Dendritic cell treated with granulocyte-macrophage colony-stimulating factor and Interleukin-4, amounts not matched to agents 40 ng/mL and 50 ng/mL, for 4 days (primary cell): ENCODE results near the gene MAFG.
A peak's percentile ranks its signal among the peaks of the same experiment; 100 is the strongest.

ENCODE experiments used
- H3K27ac Mint-ChIP-seq: one replicate; pipeline ENCODE4 v1.8.0; 2022; ENCODE audit warnings: mild to moderate bottlenecking, mixed read lengths
- H3K27me3 Mint-ChIP-seq: one replicate; pipeline ENCODE4 v1.8.0; 2022; ENCODE audit warnings: mild to moderate bottlenecking, mixed read lengths
- H3K36me3 Mint-ChIP-seq: one replicate; pipeline ENCODE4 v1.8.0; 2022; ENCODE audit warnings: low read depth, mixed read lengths
- H3K4me1 Mint-ChIP-seq: one replicate; pipeline ENCODE4 v1.8.0; 2022; ENCODE audit warnings: low read depth, mixed read lengths
- H3K4me3 Mint-ChIP-seq: one replicate; pipeline ENCODE4 v1.8.0; 2022; ENCODE audit warnings: mild to moderate bottlenecking, moderate library complexity, mixed read lengths
- H3K9me3 Mint-ChIP-seq: one replicate; pipeline ENCODE4 v1.8.0; 2022; ENCODE audit warnings: mixed read lengths
- intact Hi-C: fragments of 100-400 bp; cut with micrococcal nuclease; formaldehyde crosslinking; loops from one replicate; pipeline ENCODE4 v1.15.0; 2022

MAFG gene

DNA sequence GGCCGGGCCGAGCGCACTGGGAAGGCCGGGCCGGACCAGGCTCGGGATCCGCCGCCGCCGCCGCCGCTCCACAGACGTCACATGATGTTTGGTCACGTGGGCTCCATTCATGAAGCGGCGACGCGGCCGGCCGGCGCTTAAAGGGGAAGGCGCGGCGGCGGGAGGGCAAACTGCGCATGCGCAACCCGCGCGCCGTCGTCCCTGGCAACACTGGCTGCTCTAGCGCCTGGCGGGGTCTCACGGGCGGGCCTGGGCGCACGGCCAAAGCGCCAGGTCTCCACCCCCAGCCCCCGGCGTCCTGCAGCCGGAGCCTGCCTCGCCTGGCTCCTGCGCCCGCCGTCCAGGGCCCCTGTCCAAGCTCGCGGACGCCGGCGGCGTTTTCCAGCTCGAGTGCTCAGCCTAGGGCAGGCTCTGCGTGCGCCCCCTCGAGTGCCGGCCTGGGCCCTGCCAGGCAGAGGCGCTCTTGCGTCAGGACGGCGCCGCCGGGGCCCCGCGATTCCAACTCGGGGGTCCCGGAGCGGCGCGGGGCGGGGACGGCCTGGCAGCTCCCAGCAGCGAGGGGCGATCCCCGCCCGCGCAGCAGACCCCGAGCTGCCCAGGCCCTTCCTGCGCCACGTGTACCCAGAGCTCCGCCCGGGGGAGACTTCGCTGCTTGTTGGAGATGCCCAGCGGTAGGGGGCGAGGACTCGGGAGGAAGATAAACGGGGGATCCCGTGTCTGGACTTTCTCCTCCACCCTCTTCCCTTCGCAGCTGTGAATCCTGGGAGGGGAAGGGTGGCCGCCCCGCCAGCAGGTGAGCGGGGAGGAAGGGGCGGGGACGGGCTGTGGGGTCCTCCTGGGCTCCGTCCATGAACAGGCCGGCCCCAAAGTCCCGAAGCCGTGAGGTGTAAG is at the start of gene MAFG:
Gene MAFG, minus strand, starts transcription at position 83 of the 891 bp plus-strand sequence. CDS start 4,550 bp downstream, outside the sequence.
- H3K4me1 Mint-ChIP-seq, result peaks cover 54% of the 10 kb centered on the region
- H3K9me3 Mint-ChIP-seq, result no peaks in the 10 kb centered on the region
- intact Hi-C loops, result loop anchor here (5.0 to 10.0 kb wide), 2 partner anchors 36 to 63 kb away; partner anchors contain the start of genes ALYREF, ANAPC11 and P4HB
- H3K27ac Mint-ChIP-seq, result peak within 1 kb of the TSS; percentile 90
- H3K4me3 Mint-ChIP-seq, result peak within 1 kb of the TSS; percentile 93
- H3K27me3 Mint-ChIP-seq, result peaks cover 46% of the 10 kb centered on the region
- H3K36me3 Mint-ChIP-seq, result peaks cover 19% of the 10 kb centered on the region

DNA sequence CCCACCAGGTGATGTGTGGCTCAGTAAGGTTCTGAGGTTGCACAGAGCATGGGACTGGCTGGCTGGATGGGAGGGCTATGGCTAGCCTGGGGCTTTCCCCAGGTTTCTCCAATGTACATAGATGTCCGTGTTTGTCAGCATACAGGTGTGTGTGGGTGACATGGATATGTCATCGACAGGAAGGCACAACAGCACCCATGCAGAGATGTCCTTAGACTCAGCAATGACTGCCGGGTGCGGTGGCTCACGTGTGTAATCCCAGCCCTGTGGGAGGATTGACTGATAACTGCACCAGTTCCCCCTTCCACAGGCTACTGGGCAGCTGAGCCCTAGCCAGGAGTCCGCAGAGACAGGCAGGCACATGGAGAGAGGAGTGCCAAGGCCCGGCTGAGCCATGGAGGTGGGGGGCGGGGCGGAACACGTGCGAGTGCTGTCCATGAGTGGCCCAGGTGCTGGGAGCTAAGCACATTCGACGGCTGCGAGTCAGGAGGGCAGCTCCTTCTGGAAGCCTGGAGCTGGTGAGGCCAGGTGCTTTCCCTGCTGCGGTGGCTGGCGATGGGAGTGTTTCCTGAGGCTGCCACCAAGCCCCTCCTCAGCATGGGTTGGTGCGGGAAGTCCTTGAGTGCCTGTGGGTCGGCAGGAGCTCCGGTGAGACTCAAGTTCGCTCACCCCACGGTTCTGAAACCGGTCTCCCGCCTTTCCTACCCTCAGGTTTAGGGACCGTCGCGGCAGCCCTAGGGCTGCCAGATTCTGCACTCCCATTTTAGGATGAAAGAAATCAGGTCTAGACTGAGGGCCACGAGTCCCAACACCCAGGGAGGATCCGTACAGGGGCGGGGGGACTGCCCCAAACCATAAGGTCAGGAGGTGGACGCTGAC is 49.0 kb upstream of the MAFG start:
- intact Hi-C loops, result no loop called here
- peak overlapping the region; percentile 97 for H3K4me3 Mint-ChIP-seq
- H3K27ac Mint-ChIP-seq, result peak overlapping the region; percentile 98
- peaks cover 55% of the 10 kb centered on the region for H3K4me1 Mint-ChIP-seq
- peaks cover 18% of the 10 kb centered on the region for H3K27me3 Mint-ChIP-seq
- no peaks in the 10 kb centered on the region for H3K9me3 Mint-ChIP-seq
- peaks cover 33% of the 10 kb centered on the region for H3K36me3 Mint-ChIP-seq

DNA sequence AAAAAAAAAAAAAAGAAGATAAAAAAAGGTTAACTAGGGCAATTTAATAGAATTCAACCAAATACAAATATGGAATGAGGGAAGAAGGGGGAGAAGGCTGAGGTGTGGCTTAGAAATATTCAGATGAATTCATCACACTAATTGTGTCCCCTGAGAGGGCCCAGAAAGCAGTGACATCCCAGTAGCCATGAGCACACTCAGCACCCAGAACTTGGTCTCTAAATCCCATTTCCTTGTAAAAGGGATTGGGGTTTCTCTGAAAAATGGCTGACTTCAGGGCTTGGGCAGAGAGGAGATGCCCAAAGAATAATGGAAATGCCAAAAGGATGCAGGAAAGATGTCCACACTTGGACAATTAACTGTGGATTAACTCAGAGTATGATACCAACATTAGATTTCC is 45.9 kb upstream of the MAFG start:
- Mint-ChIP-seq H3K4me3 (no peak overlapping the region), H3K27me3 (peaks cover 18% of the 10 kb centered on the region), H3K36me3 (peaks cover 7% of the 10 kb centered on the region), H3K9me3 (no peaks in the 10 kb centered on the region), H3K4me1 (peaks cover 31% of the 10 kb centered on the region), H3K27ac (no peak overlapping the region)
- intact Hi-C loops, result no loop called here

DNA sequence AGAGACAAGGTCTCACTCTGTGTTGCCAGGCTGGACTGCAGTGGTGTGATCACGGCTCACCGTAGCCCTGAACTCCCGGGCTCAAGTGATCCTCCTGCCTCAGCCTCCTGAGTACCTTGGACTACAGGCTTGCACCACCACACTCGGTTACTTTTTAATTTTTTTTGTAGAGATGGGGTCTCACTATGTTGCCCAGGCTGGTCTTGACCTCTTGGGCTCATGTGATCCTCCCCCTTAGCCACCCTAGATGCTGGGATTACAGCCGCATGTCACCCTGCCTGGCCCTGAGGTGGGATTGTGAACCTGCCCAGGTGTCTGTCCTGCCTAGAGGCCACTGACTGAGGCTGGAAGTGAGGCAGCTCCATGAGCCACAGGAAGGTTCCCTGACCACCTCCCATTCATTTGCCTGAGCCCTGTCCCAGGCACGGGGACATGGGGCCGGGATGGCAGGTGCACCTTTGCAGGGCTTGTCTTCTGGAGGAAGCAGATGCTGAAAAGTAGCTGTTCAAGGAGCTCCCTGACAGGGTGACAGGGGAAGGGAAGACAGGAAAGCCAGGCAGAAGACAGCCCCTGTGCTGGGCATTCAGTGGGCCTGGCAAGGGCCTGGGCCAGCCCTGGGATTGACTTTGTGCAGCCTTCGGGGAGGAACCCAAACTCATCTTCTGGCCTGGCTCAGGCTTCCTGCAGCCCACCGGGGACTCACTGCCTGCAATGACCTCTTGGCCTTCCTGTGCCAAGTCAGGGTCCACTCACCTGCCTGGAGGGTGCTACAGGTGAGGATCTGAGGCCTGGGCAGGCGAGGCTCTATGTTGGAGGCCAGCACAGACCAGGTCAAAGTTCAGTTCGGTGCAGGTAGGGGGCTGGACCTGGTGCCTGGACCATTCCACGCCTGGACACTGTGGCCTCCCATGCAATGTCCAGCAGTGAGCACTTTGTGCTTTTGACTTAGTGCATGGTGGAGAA is 41.6 kb upstream of the MAFG start:
- no peaks in the 10 kb centered on the region for H3K9me3 Mint-ChIP-seq
- intact Hi-C loops, result loop anchor here (10.0 kb wide), 1 partner anchor 186 kb away; no protein-coding TSS in a partner anchor
- H3K4me1 Mint-ChIP-seq, result peaks cover 35% of the 10 kb centered on the region
- peaks cover 27% of the 10 kb centered on the region for H3K27me3 Mint-ChIP-seq
- H3K4me3 Mint-ChIP-seq, result no peak overlapping the region
- no peaks in the 10 kb centered on the region for H3K36me3 Mint-ChIP-seq
- no peak overlapping the region for H3K27ac Mint-ChIP-seq

DNA sequence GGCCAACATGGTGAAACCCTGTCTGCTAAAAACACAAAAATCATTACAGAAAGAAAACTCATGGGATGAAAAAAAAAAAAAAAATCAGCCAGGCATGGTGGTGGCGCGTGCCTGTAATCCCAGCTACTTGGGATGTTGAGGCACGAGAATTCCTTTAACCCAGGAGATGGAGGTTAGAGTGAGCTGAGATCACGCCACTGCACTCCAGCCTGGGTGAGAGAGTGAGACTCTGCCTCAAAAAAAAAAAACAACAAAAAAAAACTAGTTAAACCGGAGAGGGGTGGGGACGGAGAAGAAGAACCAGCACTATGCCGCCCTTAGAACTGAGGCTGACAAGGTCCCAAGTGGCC is 40.8 kb upstream of the MAFG start:
- Mint-ChIP-seq H3K4me1 (peaks cover 33% of the 10 kb centered on the region), H3K4me3 (peak overlapping the region; percentile 51), H3K27ac (peak overlapping the region; percentile 56), H3K9me3 (no peaks in the 10 kb centered on the region), H3K36me3 (no peaks in the 10 kb centered on the region), H3K27me3 (peaks cover 33% of the 10 kb centered on the region)
- intact Hi-C loops, result loop anchor here (10.0 kb wide), 1 partner anchor 186 kb away; no protein-coding TSS in a partner anchor

DNA sequence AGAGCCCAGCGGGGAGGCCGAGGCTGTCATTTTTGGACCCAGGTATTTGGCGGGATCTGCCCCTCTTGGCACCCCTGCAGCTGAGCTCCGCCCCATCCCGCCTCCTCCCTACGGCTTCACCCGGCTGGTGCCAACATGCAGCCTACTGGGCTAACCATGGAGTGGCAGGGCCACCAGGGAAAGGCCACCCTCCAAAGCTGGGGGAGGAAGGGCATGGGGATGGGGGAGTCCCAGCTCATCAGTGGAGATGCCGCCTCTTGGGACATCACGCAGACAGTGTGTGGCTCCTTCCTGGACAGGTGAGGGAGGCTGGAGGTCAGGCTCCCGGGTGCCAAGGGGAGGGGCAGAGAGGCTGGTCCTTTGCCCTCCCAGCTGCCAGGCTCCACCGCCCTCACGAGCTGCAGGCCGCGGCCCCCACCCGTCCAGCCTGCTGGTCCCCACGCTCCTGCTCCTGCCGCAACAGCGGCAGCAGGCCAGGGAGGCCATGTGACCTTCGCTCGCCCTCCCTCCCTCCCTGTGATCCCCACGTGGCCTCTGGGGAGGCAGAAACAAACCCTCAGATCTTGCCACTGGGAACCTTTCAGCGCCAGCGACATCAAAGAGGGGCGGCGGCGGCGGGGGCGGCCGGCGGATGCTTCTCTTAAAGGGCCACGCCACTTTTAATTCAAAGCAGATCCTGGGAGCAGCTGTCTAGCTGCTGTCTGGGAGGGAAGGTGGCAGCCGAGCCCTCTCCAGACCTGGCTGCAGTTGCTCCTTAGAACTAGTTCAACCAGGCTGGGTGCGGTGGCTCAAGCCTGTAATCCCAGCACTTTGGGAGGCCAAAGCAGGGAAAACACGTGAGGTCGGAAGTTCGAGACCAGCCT is 40.2 kb upstream of the MAFG start:
- intact Hi-C loops, result loop anchor here (10.0 kb wide), 1 partner anchor 187 kb away; no protein-coding TSS in a partner anchor
- no peaks in the 10 kb centered on the region for H3K9me3 Mint-ChIP-seq

DNA sequence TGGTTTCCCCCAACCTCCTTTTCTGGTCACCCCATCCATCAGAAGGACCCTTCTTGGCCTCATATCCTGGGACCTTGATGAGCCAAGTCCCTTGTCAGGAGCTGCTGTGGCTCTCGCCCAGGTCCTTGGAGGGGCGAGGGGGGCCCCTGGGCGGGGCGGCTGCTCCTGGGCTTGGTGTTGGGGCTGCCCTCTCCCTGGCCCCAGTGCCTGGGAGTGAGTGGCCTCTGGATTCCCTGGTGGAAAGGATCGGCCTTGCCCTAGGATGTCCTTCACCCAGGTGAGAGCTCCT is 39.7 kb upstream of the MAFG start:
- intact Hi-C loops, result loop anchor here (10.0 kb wide), 1 partner anchor 188 kb away; no protein-coding TSS in a partner anchor
- peaks cover 43% of the 10 kb centered on the region for H3K27me3 Mint-ChIP-seq

More for the DNA sequence above, 40.2 kb upstream of the MAFG start:
- Mint-ChIP-seq H3K27ac (peak overlapping the region; percentile 56), H3K27me3 (peaks cover 37% of the 10 kb centered on the region), H3K4me1 (peaks cover 33% of the 10 kb centered on the region), H3K36me3 (no peaks in the 10 kb centered on the region), H3K4me3 (peak overlapping the region; percentile 51)

DNA sequence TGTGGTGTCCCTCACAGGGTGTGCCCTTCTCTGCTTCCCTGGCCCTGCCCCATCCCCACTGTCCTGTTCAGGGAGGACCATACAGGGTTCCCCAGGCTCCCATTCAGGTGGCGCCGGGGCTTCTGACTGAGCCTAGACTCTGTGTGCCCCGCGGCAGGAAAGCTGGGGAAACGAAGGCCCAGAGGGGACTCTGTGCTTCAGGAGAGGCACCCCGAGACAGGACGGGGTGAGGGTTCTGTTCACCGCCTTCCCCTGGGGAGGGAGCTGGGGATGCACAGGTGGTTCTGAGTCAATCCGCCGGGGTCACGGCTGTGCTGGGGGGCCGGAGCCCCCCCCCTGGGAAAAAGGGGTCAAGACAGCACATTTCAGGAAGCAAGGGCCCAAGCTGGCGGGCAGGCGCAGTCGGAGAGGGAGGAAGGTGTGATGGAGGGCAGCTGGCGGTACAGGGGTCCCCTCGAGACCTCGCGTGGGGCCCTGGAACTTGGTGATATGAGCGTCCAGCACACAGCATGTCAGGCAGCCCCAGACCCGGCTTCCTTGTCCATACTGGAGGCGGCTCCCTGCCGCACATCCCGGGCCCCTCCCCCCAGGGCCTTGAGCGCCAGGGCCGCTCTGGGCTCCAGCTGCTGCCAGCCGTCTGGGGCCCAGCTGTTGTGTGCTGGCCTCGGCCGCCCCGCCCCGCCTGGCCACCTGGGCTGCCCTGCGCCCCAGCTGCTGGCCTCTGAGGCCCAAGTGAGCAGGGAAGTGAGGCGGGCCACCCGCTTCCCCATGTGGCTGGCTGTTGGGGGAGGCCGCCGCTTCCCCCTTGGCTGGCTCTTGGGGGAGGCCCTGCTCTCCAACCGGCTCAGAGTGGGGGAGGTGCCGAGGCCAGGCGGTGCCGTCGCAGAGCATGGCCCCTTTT is 39.1 kb upstream of the MAFG start:
- H3K4me3 Mint-ChIP-seq, result peak overlapping the region; percentile 32
- H3K9me3 Mint-ChIP-seq, result no peaks in the 10 kb centered on the region
- no peaks in the 10 kb centered on the region for H3K36me3 Mint-ChIP-seq
- intact Hi-C loops, result loop anchor here (10.0 kb wide), 1 partner anchor 188 kb away; no protein-coding TSS in a partner anchor
- H3K4me1 Mint-ChIP-seq, result peaks cover 33% of the 10 kb centered on the region
- H3K27me3 Mint-ChIP-seq, result peaks cover 46% of the 10 kb centered on the region
- peak overlapping the region; percentile 56 for H3K27ac Mint-ChIP-seq

More for the DNA sequence above, 39.7 kb upstream of the MAFG start:
- H3K36me3 Mint-ChIP-seq, result no peaks in the 10 kb centered on the region
- no peak overlapping the region for H3K4me3 Mint-ChIP-seq
- H3K4me1 Mint-ChIP-seq, result peaks cover 33% of the 10 kb centered on the region
- peak overlapping the region; percentile 56 for H3K27ac Mint-ChIP-seq
- no peaks in the 10 kb centered on the region for H3K9me3 Mint-ChIP-seq

DNA sequence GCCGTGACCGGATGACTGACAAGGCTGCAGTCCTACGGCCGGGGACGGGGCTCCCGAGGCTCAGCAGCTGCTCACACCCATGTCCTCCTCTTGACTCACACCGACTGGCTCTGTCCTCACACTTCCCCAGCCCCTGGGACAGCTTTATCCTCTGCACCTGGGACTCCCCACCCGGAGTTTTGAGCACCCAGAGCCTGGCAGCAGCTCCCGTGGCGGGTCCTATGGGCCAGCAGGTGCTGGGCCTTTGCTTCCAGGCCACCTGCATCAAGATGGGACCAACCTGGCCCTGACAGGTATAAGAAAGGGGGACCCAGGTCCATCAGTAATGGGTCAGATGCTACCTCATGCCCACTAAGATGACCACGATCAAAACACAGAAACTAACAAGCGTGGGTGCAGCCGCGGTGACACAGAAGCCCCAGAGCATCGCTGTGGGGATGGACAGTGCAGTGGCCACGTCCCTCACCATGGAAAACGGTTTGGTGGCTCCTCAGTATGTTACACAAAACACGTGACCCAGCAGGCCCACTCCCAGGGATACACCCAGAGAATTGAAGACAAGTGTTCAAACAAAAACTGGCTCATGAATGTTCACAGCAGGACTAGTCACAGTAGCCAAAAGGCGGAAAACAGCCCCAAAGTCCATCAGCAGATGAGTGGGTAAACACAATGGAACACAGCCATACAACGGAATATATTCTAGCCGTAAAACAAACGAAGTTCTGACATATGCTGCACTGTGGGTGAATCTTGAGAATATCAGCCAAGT is 36.7 kb upstream of the MAFG start:
- H3K4me3 Mint-ChIP-seq, result no peak overlapping the region
- H3K27ac Mint-ChIP-seq, result no peak overlapping the region
- intact Hi-C loops, result loop anchor here (10.0 kb wide), 1 partner anchor 191 kb away; no protein-coding TSS in a partner anchor

DNA sequence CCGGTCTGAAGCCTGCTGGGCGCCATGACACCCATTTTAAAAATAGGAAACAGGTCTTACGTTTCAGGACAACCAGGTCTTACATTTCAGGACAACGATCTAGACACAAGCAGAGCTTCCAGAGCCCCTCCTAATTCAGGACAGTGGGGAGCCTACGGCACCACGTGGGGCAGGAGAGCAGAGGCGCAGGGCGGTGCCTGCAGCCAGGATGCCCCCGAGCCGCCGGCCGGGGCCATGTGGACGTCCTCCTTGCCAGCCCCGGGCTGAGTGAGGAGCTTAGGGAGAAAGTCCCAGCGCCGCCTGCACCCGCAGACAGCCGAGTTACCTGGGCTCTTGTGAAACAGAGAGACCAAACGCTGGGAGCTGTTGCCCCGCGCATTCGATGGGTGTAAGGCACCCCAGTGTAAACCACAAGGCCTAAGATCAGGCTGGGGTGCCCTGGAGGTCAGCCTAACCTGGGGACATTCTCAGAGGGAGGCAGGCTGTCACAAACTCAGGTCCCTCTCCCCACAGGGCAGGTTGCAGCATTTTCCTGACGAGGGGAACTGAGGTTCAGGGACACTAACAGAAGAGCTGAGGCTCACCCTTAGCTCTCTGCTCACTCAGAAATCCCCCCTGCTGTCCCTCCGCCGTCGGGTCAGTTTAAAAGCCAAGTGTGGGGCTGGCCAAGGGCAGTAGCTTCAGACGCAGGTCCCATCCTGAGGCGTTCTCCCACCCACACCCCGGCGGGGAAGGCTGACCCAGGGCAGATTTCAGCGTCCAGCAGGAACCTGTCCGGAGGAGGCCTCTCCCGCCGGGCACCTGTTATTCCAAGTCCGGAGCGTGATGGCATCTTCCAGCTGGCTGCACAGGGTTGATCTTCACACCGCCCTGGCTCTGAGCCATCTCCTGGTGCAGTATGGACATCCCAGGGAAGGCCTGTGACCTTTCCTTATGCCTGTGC is 35.2 kb upstream of the MAFG start:
- Mint-ChIP-seq H3K4me1 (peaks cover 30% of the 10 kb centered on the region), H3K4me3 (no peak overlapping the region), H3K27ac (no peak overlapping the region), H3K36me3 (no peaks in the 10 kb centered on the region), H3K27me3 (peaks cover 67% of the 10 kb centered on the region), H3K9me3 (no peaks in the 10 kb centered on the region)
- intact Hi-C loops, result loop anchor here (10.0 kb wide), 1 partner anchor 192 kb away; no protein-coding TSS in a partner anchor

More for the DNA sequence above, 36.7 kb upstream of the MAFG start:
- no peaks in the 10 kb centered on the region for H3K9me3 Mint-ChIP-seq
- peaks cover 33% of the 10 kb centered on the region for H3K4me1 Mint-ChIP-seq
- peaks cover 52% of the 10 kb centered on the region for H3K27me3 Mint-ChIP-seq
- H3K36me3 Mint-ChIP-seq, result no peaks in the 10 kb centered on the region
